NCI-H1092 (cell line): ENCODE data around the gene INO80.
A peak's percentile ranks its signal among the peaks of the same experiment; 100 is the strongest.
"Not testable (repeated sequence)": the region's sequence is repeated elsewhere in the genome, so short reads cannot be mapped to it uniquely, and the experiment has no call there.

ENCODE experiments used
- DNase-seq: peaks from one replicate; lab custom pipeline; 2025; lab: John Stamatoyannopoulos, UW

The INO80 gene

GRCh38 chr15:40963201-40963600 is 152.9 kb downstream of the INO80 start:
- no peak for DNase-seq

GRCh38 chr15:40962317-40962716 is 153.8 kb downstream of the INO80 start:
- not testable (repeated sequence) for DNase-seq

- DNase-seq = not testable (repeated sequence)
Measured at GRCh38 chr15:40961740-40962139, 154.3 kb downstream of the INO80 start.

- no peak for DNase-seq
Measured at GRCh38 chr15:40960925-40961324, 155.2 kb downstream of the INO80 start.

GRCh38 chr15:40960151-40960885 is 155.8 kb downstream of the INO80 start:
- DNase-seq = no peak

- DNase-seq = no peak
Measured at GRCh38 chr15:40959331-40960141, 156.5 kb downstream of the INO80 start.

GRCh38 chr15:40958723-40959122 is 157.4 kb downstream of the INO80 start:
- no peak for DNase-seq

GRCh38 chr15:40958146-40958545 is 157.9 kb downstream of the INO80 start:
- no peak for DNase-seq

- DNase-seq = peak; percentile 76
Measured at GRCh38 chr15:40957581-40958051, 158.5 kb downstream of the INO80 start.

GRCh38 chr15:40957041-40957555 is 159.0 kb downstream of the INO80 start:
- no peak for DNase-seq

- no peak for DNase-seq
Measured at GRCh38 chr15:40956541-40956982, 159.5 kb downstream of the INO80 start.

GRCh38 chr15:40955930-40956540 is 160.0 kb downstream of the INO80 start:
- DNase-seq = no peak

GRCh38 chr15:40955141-40955903 is 160.8 kb downstream of the INO80 start:
- DNase-seq = no peak

- not testable (repeated sequence) for DNase-seq
Measured at GRCh38 chr15:40954158-40954848, 161.8 kb downstream of the INO80 start.

- DNase-seq = no peak
Measured at GRCh38 chr15:40953713-40954074, 162.4 kb downstream of the INO80 start.

GRCh38 chr15:40952901-40953712 is 163.0 kb downstream of the INO80 start, which contains the start of gene CHAC1:
Gene CHAC1 (plus strand): TSS chr15:40953471. CDS start chr15:40953584, 113 bp downstream.
- peak; percentile 86 for DNase-seq

GRCh38 chr15:40952301-40952900 is 163.7 kb downstream of the INO80 start:
- DNase-seq = no peak

GRCh38 chr15:40951764-40952163 is 164.3 kb downstream of the INO80 start:
- no peak for DNase-seq

- DNase-seq = no peak
Measured at GRCh38 chr15:40949756-40950207, 166.3 kb downstream of the INO80 start.
